ENCODE data around the gene FER. TPM values are rescaled to one million over a fixed set of nuclear protein-coding genes. Genes with fewer than 3 reads are reported as not detected.
"Not testable (repeated sequence)": the region's sequence is repeated elsewhere in the genome, so short reads cannot be mapped to it uniquely, and the experiment has no call there.

Gene FER
- total and polyA plus RNA-seq, 2 experiments from 2014 or later: 25.9 to 30.7 TPM

- DNase-seq (ENCODE audit: low read depth in 1 of 2, low spot score in 1 of 2): no peak
- H3K27me3 ChIP-seq: no peaks in the 10 kb centered on the region
- no peaks in the 10 kb centered on the region for H3K9me3 ChIP-seq (ENCODE audit: low read depth)
- no peak for TF ChIP-seq CTCF (IDR thresholded peaks at IDR 0.05; ENCODE audit: low read depth, low read length)
- no peaks in the 10 kb centered on the region for H3K36me3 ChIP-seq
- H3K27ac ChIP-seq: no peak overlapping the region
- H3K4me1 ChIP-seq (ENCODE audit: low read depth): no peaks in the 10 kb centered on the region
- H3K4me3 ChIP-seq: no peak overlapping the region
These were observed 24.9 kb downstream of the FER start for GRCh38 chr5:108772626-108773025.

- Histone ChIP-seq H3K4me1 (ENCODE audit: low read depth) (no peaks in the 10 kb centered on the region), H3K27ac (no peak overlapping the region), H3K9me3 (ENCODE audit: low read depth) (no peaks in the 10 kb centered on the region), H3K36me3 (no peaks in the 10 kb centered on the region), H3K4me3 (no peak overlapping the region), H3K27me3 (no peaks in the 10 kb centered on the region)
- TF ChIP-seq CTCF (IDR thresholded peaks at IDR 0.05; ENCODE audit: low read depth, low read length): no peak
- no peak for DNase-seq (ENCODE audit: low read depth in 1 of 2, low spot score in 1 of 2)
These were observed 25.6 kb downstream of the FER start for GRCh38 chr5:108773330-108773729.

- H3K4me1 ChIP-seq (ENCODE audit: low read depth); H3K9me3 ChIP-seq (ENCODE audit: low read depth); H3K27me3 ChIP-seq; H3K4me3 ChIP-seq; H3K36me3 ChIP-seq; DNase-seq (ENCODE audit: low read depth in 1 of 2, low spot score in 1 of 2); H3K27ac ChIP-seq: not testable (repeated sequence)
These were observed 26.4 kb downstream of the FER start for GRCh38 chr5:108774079-108774478.

- H3K4me1 ChIP-seq (ENCODE audit: low read depth); H3K27ac ChIP-seq; H3K27me3 ChIP-seq; DNase-seq (ENCODE audit: low read depth in 1 of 2, low spot score in 1 of 2); H3K4me3 ChIP-seq; H3K36me3 ChIP-seq; H3K9me3 ChIP-seq (ENCODE audit: low read depth): not testable (repeated sequence)
These were observed 29.9 kb downstream of the FER start for GRCh38 chr5:108777582-108777981.

GRCh38 chr5:108784577-108784976 is 36.9 kb downstream of the FER start:
- H3K27me3 ChIP-seq; DNase-seq (ENCODE audit: low read depth in 1 of 2, low spot score in 1 of 2); H3K4me1 ChIP-seq (ENCODE audit: low read depth); H3K4me3 ChIP-seq; H3K36me3 ChIP-seq; H3K9me3 ChIP-seq (ENCODE audit: low read depth); H3K27ac ChIP-seq: not testable (repeated sequence)

GRCh38 chr5:108786806-108787483 is 39.2 kb downstream of the FER start:
- Histone ChIP-seq H3K36me3 (no peaks in the 10 kb centered on the region), H3K27me3 (no peaks in the 10 kb centered on the region), H3K4me3 (no peak overlapping the region), H3K27ac (no peak overlapping the region), H3K4me1 (ENCODE audit: low read depth) (no peaks in the 10 kb centered on the region), H3K9me3 (ENCODE audit: low read depth) (no peaks in the 10 kb centered on the region)
- no peak for TF ChIP-seq CTCF (IDR thresholded peaks at IDR 0.05; ENCODE audit: low read depth, low read length)
- no peak for DNase-seq (ENCODE audit: low read depth in 1 of 2, low spot score in 1 of 2)

GRCh38 chr5:108788142-108788541 is 40.4 kb downstream of the FER start:
- TF ChIP-seq CTCF (IDR thresholded peaks at IDR 0.05; ENCODE audit: low read depth, low read length): no peak

More at GRCh38 chr5:108788142-108788541, 40.4 kb downstream of the FER start:
- Histone ChIP-seq H3K4me3 (no peak overlapping the region), H3K27ac (no peak overlapping the region), H3K4me1 (ENCODE audit: low read depth) (no peaks in the 10 kb centered on the region), H3K9me3 (ENCODE audit: low read depth) (no peaks in the 10 kb centered on the region), H3K36me3 (no peaks in the 10 kb centered on the region), H3K27me3 (no peaks in the 10 kb centered on the region)
- DNase-seq (ENCODE audit: low read depth in 1 of 2, low spot score in 1 of 2): no peak
